Esophagus muscularis mucosa (tissue), 4 donors: ENCODE results near the gene CKAP2L.

ENCODE experiments used
- CTCF ChIP-seq, 3 experiments: fragments of 200-600 bp in 2 of 3; fragments of 450-650 bp in 1 of 3; sonication (generic) in 2 of 3; IDR thresholded peaks; one replicate each; pipeline ENCODE4 v1.5.1; 2017 to 2019; ENCODE audit warnings: antibody characterized with exemption in 3 of 3, mild to moderate bottlenecking in 2 of 3, moderate library complexity in 1 of 3
- EP300 ChIP-seq: sonication (generic); formaldehyde crosslinking; IDR thresholded peaks from one replicate; pipeline ENCODE4 v1.6.1; 2017; ENCODE audit warnings: antibody characterized with exemption
- POLR2A ChIP-seq: fragments of 450-650 bp; IDR thresholded peaks from one replicate; pipeline ENCODE4 v1.6.1; 2017; ENCODE audit warnings: antibody characterized with exemption, moderate library complexity, mild to moderate bottlenecking, low read depth

- TF ChIP-seq POLR2A = no peak
- no peak for TF ChIP-seq CTCF (IDR thresholded peaks at IDR 0.05)
- TF ChIP-seq EP300 = no peak
Observed at GRCh38 chr2:112765251-112765650, 842 bp upstream of the CKAP2L start.
